ENCODE data around the gene ATAT1. TPM values are rescaled to one million over a fixed set of nuclear protein-coding genes. Genes with fewer than 3 reads are reported as not detected.

Gene ATAT1
- total and polyA plus RNA-seq, 2 of the 13 experiments (the other 11 are each of a cell fraction or from before 2014, with no cell fraction given) = 9.2 to 23.6 TPM

- TF ChIP-seq NRL (CRISPR knock-in tag; IDR thresholded peaks at IDR 0.05; ENCODE audit: borderline replicate concordance) = peak; percentile 98
- TF ChIP-seq ZNF883 (CRISPR knock-in tag; IDR thresholded peaks at IDR 0.05; ENCODE audit: not compliant biosample characterization) = peak; percentile 99
- TF ChIP-seq ZNF781 (CRISPR knock-in tag; IDR thresholded peaks at IDR 0.05; ENCODE audit: borderline replicate concordance, not compliant biosample characterization) = peak; percentile 61
- 0 out of 2 replicates have a peak, but pooled peaks have one; percentile 41 for TF ChIP-seq ZNF292 (CRISPR knock-in tag; IDR thresholded peaks at IDR 0.05; ENCODE audit: borderline replicate concordance, low read depth)
- no peak for TF ChIP-seq CREM (IDR thresholded peaks at IDR 0.05)
- peak; percentile 43; the same call in 1 of the 2 replicates for TF ChIP-seq CREM (CRISPR knock-in tag; IDR thresholded peaks at IDR 0.05)
- no peak for TF ChIP-seq ZNF280D (CRISPR knock-in tag; IDR thresholded peaks at IDR 0.05)
- TF ChIP-seq ZNF577 (CRISPR knock-in tag; IDR thresholded peaks at IDR 0.05; ENCODE audit: borderline replicate concordance, low read depth) = no peak
- peak; percentile 91 for TF ChIP-seq ZBTB39 (CRISPR knock-in tag; IDR thresholded peaks at IDR 0.05)
- TF ChIP-seq ZNF761 (CRISPR knock-in tag; conservative IDR thresholded peaks at IDR 0.05) = peak; percentile 84
- peak; percentile 92 for TF ChIP-seq MXD4 (CRISPR knock-in tag; IDR thresholded peaks at IDR 0.05)
- TF ChIP-seq PAX8 (CRISPR knock-in tag; IDR thresholded peaks at IDR 0.05; ENCODE audit: borderline replicate concordance) = peak; percentile 50; the same call in 1 of the 2 replicates
- 0 out of 2 replicates have a peak, but pooled peaks have one; percentile 43 for TF ChIP-seq ZNF530 (CRISPR knock-in tag; IDR thresholded peaks at IDR 0.05; ENCODE audit: low read depth)
- peak; percentile 88; the same call in 1 of the 2 replicates for TF ChIP-seq ZNF790 (CRISPR knock-in tag; IDR thresholded peaks at IDR 0.05; ENCODE audit: borderline replicate concordance)
- TF ChIP-seq NFE2L1 (CRISPR knock-in tag; IDR thresholded peaks at IDR 0.05; ENCODE audit: borderline replicate concordance) = peak; percentile 77; the same call in 1 of the 2 replicates
- no peak for TF ChIP-seq NPAS2 (CRISPR knock-in tag; IDR thresholded peaks at IDR 0.05; ENCODE audit: borderline replicate concordance)
- peak; percentile 82 for TF ChIP-seq ZNF770 (CRISPR knock-in tag; IDR thresholded peaks at IDR 0.05)
- peak; percentile 60 for TF ChIP-seq ZNF331 (CRISPR knock-in tag; IDR thresholded peaks at IDR 0.05)
- TF ChIP-seq GATAD2A (CRISPR knock-in tag; IDR thresholded peaks at IDR 0.05) = peak; percentile 81
- peak; percentile 53; the same call in 1 of the 2 replicates for TF ChIP-seq GPN1 (CRISPR knock-in tag; IDR thresholded peaks at IDR 0.05; ENCODE audit: borderline replicate concordance)
- peak; percentile 31 for TF ChIP-seq ELF1 (CRISPR knock-in tag; IDR thresholded peaks at IDR 0.05)
- no peak; the same call in 1 of the 2 replicates for TF ChIP-seq ZNF121 (CRISPR knock-in tag; IDR thresholded peaks at IDR 0.05)
Measured at GRCh38 chr6:30647242-30648116, 20.8 kb downstream of the ATAT1 start (continued).
